Neuronal stem cell (in vitro differentiated cells): ENCODE measurements around the gene ASPG.

ENCODE experiments used
- DNase-seq: peaks from one replicate; pipeline ENCODE4 v3.0.0-alpha.2; 2013; ENCODE audit warnings: low spot score
- H2AFZ ChIP-seq: one replicate; pipeline ENCODE4 v1.6.1; 2013; ENCODE audit warnings: mild to moderate bottlenecking, low read length, inconsistent platforms
- H2AK5ac ChIP-seq: 2 replicates; pipeline ENCODE4 v1.6.1; 2013; ENCODE audit warnings: low read depth, mild to moderate bottlenecking, inconsistent platforms, low read length, moderate library complexity, mixed read lengths
- H2BK120ac ChIP-seq: 2 replicates; pipeline ENCODE4 v1.6.1; 2013; ENCODE audit warnings: low read depth, mild to moderate bottlenecking, inconsistent platforms, low read length, moderate library complexity, mixed read lengths
- H2BK12ac ChIP-seq: one replicate; pipeline ENCODE4 v1.6.1; 2013; ENCODE audit warnings: low read length, inconsistent platforms
- H2BK15ac ChIP-seq: 2 replicates; pipeline ENCODE4 v1.6.1; 2013; ENCODE audit warnings: mild to moderate bottlenecking, low read length, inconsistent platforms, mixed read lengths
- H2BK5ac ChIP-seq: one replicate; pipeline ENCODE4 v1.6.1; 2013; ENCODE audit warnings: inconsistent platforms, mild to moderate bottlenecking, low read length, moderate library complexity
- H3K14ac ChIP-seq: one replicate; pipeline ENCODE4 v1.6.1; 2013; ENCODE audit warnings: low read length, inconsistent platforms
- H3K18ac ChIP-seq: 2 replicates; pipeline ENCODE4 v1.6.1; 2013; ENCODE audit warnings: low read length, inconsistent platforms
- H3K23ac ChIP-seq: 2 replicates; pipeline ENCODE4 v1.6.1; 2013; ENCODE audit warnings: low read depth, mild to moderate bottlenecking, mixed read lengths, low read length, inconsistent platforms; ENCODE audit not compliant: poor library complexity
- H3K27ac ChIP-seq: replicated peaks from 3 replicates; pipeline ENCODE4 v1.5.1; 2013; ENCODE audit warnings: low read length, inconsistent platforms
- H3K27me3 ChIP-seq, 3 experiments: 2 replicates each; pipeline ENCODE4 v1.6.1; 2013; ENCODE audit warnings: low read length in 3 of 3, mild to moderate bottlenecking in 2 of 3, inconsistent platforms in 1 of 3, low read depth in 1 of 3, mixed read lengths in 1 of 3, moderate library complexity in 1 of 3; ENCODE audit not compliant: control insufficient read depth in 3 of 3, insufficient read depth in 3 of 3
- H3K36me3 ChIP-seq, 2 donors: replicated peaks in 1 of 2; 2 replicates each; pipeline ENCODE4 v1.6.1; 2013; ENCODE audit warnings: low read length in 2 of 2; ENCODE audit not compliant: control insufficient read depth in 2 of 2, insufficient read depth in 2 of 2
- H3K4ac ChIP-seq: 2 replicates; pipeline ENCODE4 v1.6.1; 2013; ENCODE audit warnings: inconsistent platforms, mild to moderate bottlenecking, low read length, moderate library complexity
- H3K4me1 ChIP-seq, 2 donors: 1 replicate in 1 of 2; 2 replicates in 1 of 2; pipeline ENCODE4 v1.6.1; 2013; ENCODE audit warnings: low read length in 2 of 2, low read depth in 1 of 2; ENCODE audit not compliant: control insufficient read depth in 2 of 2, insufficient read depth in 1 of 2
- H3K4me2 ChIP-seq: one replicate; pipeline ENCODE4 v1.6.1; 2013; ENCODE audit warnings: mild to moderate bottlenecking, low read length, inconsistent platforms; ENCODE audit not compliant: insufficient read depth, poor library complexity, severe bottlenecking
- H3K4me3 ChIP-seq, 2 donors: 2 replicates each; pipeline ENCODE4 v1.5.1; 2013; ENCODE audit warnings: low read length in 2 of 2, mild to moderate bottlenecking in 2 of 2, inconsistent platforms in 1 of 2, moderate library complexity in 1 of 2
- H3K79me1 ChIP-seq: one replicate; pipeline ENCODE4 v1.6.1; 2013; ENCODE audit warnings: low read depth, mild to moderate bottlenecking, inconsistent platforms, low read length, moderate library complexity
- H3K9ac ChIP-seq: one replicate; pipeline ENCODE4 v1.6.1; 2013; ENCODE audit warnings: mild to moderate bottlenecking, low read depth, low read length, inconsistent platforms; ENCODE audit not compliant: poor library complexity
- H3K9me3 ChIP-seq, 2 donors: replicated peaks in 1 of 2; 2 replicates each; pipeline versions ENCODE3 to v1.6.1; 2013; ENCODE audit warnings: low read length in 2 of 2, mild to moderate bottlenecking in 2 of 2, inconsistent platforms in 1 of 2, low read depth in 1 of 2, mixed read lengths in 1 of 2, moderate library complexity in 1 of 2; ENCODE audit not compliant: control insufficient read depth in 2 of 2, insufficient read depth in 1 of 2
- H4K8ac ChIP-seq: one replicate; pipeline ENCODE4 v1.6.1; 2013; ENCODE audit warnings: low read depth, mild to moderate bottlenecking, inconsistent platforms, low read length, moderate library complexity
- H4K91ac ChIP-seq: one replicate; pipeline ENCODE4 v1.6.1; 2013; ENCODE audit warnings: low read length, low read depth, mild to moderate bottlenecking, inconsistent platforms; ENCODE audit not compliant: poor library complexity
- WGBS, 2 donors: extraction: QIAGEN DNeasy Blood & Tissue Kit; methylation state at CpG; one replicate each; pipeline ENCODE4 v1.1.7; 2013; ENCODE audit warnings: missing lambda C conversion rate in 2 of 2, mixed read lengths in 1 of 2; ENCODE audit not compliant: insufficient read length in 2 of 2, insufficient replicate concordance in 1 of 2; ENCODE audit errors: extremely low coverage in 2 of 2; 5-methylcytosine and 5-hydroxymethylcytosine counted together

Gene ASPG

DNA sequence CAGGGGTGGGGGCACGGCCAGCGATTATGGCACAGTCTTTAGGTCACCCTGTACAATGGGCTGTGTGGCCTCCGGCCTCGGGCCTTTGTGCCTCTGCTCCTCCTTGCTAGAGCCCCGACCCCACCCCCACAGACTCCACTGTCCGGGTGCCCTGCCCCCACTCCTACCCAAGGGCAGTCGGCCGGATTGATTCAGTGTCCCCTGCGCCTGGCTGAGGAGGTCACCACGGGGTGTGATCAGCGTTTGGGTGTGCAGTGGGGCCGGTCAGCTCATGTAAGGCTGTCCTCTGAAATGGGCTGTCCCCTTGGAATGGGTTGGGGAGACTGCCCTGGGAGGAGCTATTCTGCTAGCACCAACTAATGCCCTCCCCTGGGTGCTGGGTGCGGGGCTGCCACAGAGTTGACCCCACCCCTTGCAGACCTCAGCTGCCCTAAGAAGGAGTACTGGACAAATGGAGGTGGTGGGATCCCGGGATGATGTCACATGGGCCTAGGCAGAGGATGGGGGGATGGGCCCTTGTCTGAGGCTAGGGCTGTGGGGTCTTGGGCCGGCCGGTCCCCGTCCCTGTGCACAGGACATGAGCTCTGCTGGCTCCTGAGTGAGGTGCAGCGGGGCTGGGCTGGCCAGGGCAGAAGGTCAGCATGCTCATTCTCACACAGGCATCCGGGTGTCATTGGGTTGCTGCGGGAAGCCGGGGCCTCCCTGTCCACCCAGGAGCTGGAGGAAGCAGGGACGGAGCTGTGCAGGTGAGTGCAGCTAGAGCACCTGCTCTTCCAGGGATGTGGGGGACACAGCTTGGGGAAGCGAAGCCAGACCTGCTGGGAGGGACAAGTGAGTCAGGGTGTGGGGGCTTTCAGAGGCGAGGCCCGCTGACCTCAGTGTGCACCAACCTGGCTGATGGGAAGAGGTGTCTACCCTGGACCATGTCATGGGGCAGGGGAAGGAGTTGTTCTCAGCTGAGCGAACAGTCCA is 23.4 kb downstream of the ASPG start:
- H3K27ac ChIP-seq: no peak overlapping the region
- H3K23ac ChIP-seq: peak overlapping the region; percentile 31
- peaks cover 15 to 26% of the 10 kb centered on the region in 2 donors for H3K4me1 ChIP-seq
- DNase-seq: no peak
- peaks cover 2% of the 10 kb centered on the region for H3K79me1 ChIP-seq
- H2BK120ac ChIP-seq: peak overlapping the region; percentile 47
- no CpG with 5 or more reads among the region's 26 CpGs for WGBS, 2 donors
- H3K4me2 ChIP-seq: peak overlapping the region; percentile 32
- peak overlapping the region; percentile 99 for H2AK5ac ChIP-seq
- H3K14ac ChIP-seq: no peak overlapping the region
- peak overlapping the region; percentile 30 for H2BK12ac ChIP-seq
- no peaks in the 10 kb centered on the region for H3K36me3 ChIP-seq
- no peak overlapping the region for H3K4me3 ChIP-seq
- H3K4ac ChIP-seq: no peak overlapping the region
- H3K18ac ChIP-seq: peak overlapping the region; percentile 69
- peak overlapping the region; percentile 39 for H4K91ac ChIP-seq
- peak overlapping the region; percentile 98 for H2BK15ac ChIP-seq
- peak overlapping the region; percentile 65 for H2AFZ ChIP-seq
- H3K27me3 ChIP-seq: peaks cover 0 to 27% (median 2%) of the 10 kb centered on the region in 3 experiments
- no peaks in the 10 kb centered on the region for H3K9me3 ChIP-seq
- H2BK5ac ChIP-seq: peak overlapping the region; percentile 88
- H3K9ac ChIP-seq: no peak overlapping the region
- peak overlapping the region; percentile 65 for H4K8ac ChIP-seq

DNA sequence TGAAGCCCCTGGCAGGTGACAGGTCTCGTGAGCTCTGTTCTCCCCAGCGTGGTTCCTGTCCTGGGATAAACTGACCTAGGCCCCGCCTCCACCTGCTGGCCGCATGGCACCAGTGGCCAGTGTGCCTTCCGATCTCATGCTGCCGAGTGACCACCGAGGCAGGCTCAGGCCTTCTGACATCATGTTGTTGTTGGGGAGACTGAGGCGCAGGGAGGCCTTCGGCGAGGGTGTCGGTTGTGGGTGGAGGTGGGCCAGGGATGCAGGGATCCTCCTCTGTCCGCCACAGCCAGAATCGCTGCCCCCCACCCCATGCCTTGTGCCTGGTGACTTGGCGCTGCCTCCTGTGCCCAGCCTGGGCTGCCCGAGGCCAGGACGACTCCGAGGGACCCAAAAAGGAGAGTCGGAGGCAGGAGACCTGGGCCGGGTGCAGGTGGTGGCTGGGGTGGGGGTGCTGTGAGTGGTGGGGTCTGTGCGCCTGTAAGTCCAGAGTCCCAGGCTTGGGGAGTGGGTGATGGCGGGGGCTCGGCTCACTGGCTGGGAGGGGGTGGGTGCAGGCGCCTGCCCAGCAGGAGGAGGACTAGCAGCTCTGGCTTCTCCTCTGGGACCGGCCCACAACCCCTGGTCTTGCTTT is 24.3 kb downstream of the ASPG start:
- H3K4me3 ChIP-seq: no peak overlapping the region
- peak overlapping the region; percentile 98 for H2BK15ac ChIP-seq
- no peak overlapping the region for H2AFZ ChIP-seq
- H3K4me2 ChIP-seq: no peak overlapping the region
- no peak for DNase-seq
- peaks cover 2% of the 10 kb centered on the region for H3K79me1 ChIP-seq
- H2AK5ac ChIP-seq: peak overlapping the region; percentile 99
- peak overlapping the region; percentile 91 for H3K18ac ChIP-seq
- no peak overlapping the region for H3K4ac ChIP-seq
- H2BK120ac ChIP-seq: no peak overlapping the region
- H3K27me3 ChIP-seq: peaks cover 0 to 34% (median 2%) of the 10 kb centered on the region in 3 experiments
- H3K9me3 ChIP-seq: no peaks in the 10 kb centered on the region
- H3K14ac ChIP-seq: peak overlapping the region; percentile 94
- H4K8ac ChIP-seq: no peak overlapping the region
- H2BK5ac ChIP-seq: peak overlapping the region; percentile 39
- H3K4me1 ChIP-seq: peaks cover 15 to 26% of the 10 kb centered on the region in 2 donors
- no peak overlapping the region for H3K27ac ChIP-seq
- H4K91ac ChIP-seq: no peak overlapping the region
- peak overlapping the region; percentile 55 for H3K23ac ChIP-seq
- H3K36me3 ChIP-seq: no peaks in the 10 kb centered on the region
- no peak overlapping the region for H3K9ac ChIP-seq
- peak overlapping the region; percentile 98 for H2BK12ac ChIP-seq
- no CpG with 5 or more reads among the region's 24 CpGs for WGBS, 2 donors

GRCh38 chr14:104110491-104111209 is 25.1 kb downstream of the ASPG start:
- peaks cover 0 to 38% (median 8%) of the 10 kb centered on the region in 3 experiments for H3K27me3 ChIP-seq
- H3K4me1 ChIP-seq: peaks cover 15 to 26% of the 10 kb centered on the region in 2 donors
- no peak overlapping the region for H3K14ac ChIP-seq
- H3K4me3 ChIP-seq: peak overlapping the region in 1 of 2 donors; percentile 56
- H3K9me3 ChIP-seq: no peaks in the 10 kb centered on the region
- no peak overlapping the region for H3K4ac ChIP-seq
- peak overlapping the region; percentile 91 for H3K23ac ChIP-seq
- H4K8ac ChIP-seq: peak overlapping the region; percentile 82
- H2BK12ac ChIP-seq: peak overlapping the region; percentile 99
- H3K18ac ChIP-seq: peak overlapping the region; percentile 91
- no peak overlapping the region for H2AFZ ChIP-seq
- H4K91ac ChIP-seq: no peak overlapping the region
- H2BK120ac ChIP-seq: peak overlapping the region; percentile 98
- no peak overlapping the region for H3K27ac ChIP-seq
- peak overlapping the region; percentile 96 for H2BK15ac ChIP-seq
- no peak for DNase-seq
- H3K4me2 ChIP-seq: no peak overlapping the region
- H3K36me3 ChIP-seq: no peaks in the 10 kb centered on the region
- H2BK5ac ChIP-seq: peak overlapping the region; percentile 75
- peak overlapping the region; percentile 44 for H3K9ac ChIP-seq
- WGBS, 2 donors: no CpG with 5 or more reads among the region's 18 CpGs
- peaks cover 2% of the 10 kb centered on the region for H3K79me1 ChIP-seq
- peak overlapping the region; percentile 99 for H2AK5ac ChIP-seq
